BJ (cell line): ENCODE measurements around the gene WDR77. TPM values are rescaled to one million over a fixed set of nuclear protein-coding genes. Genes with fewer than 3 reads are reported as not detected.

Experiments used
- CTCF ChIA-PET: fragments of 350-600 bp; formaldehyde crosslinking; extraction: SDS; loops from one replicate; lab custom pipeline; 2021; ENCODE audit warnings: antibody characterized with exemption, inconsistent platforms; lab: Yijun Ruan, JAX
- POLR2A ChIA-PET: fragments of 300-600 bp; sonication (Branson Sonifier 250); formaldehyde crosslinking; extraction: SDS; loops from one replicate; lab custom pipeline; 2021; ENCODE audit warnings: antibody characterized with exemption; lab: Charles Lee
- DNase-seq: peaks from one replicate; pipeline ENCODE4 v3.0.0-alpha.2; 2011; ENCODE audit warnings: low read depth
- H3K27me3 ChIP-seq: 2 replicates; pipeline ENCODE4 v1.6.0; 2011; ENCODE audit warnings: low read length; ENCODE audit not compliant: control insufficient read depth, insufficient read depth
- H3K36me3 ChIP-seq: 2 replicates; pipeline ENCODE4 v1.5.1; 2011; ENCODE audit warnings: low read length; ENCODE audit not compliant: control insufficient read depth, insufficient read depth
- H3K4me3 ChIP-seq: 2 replicates; pipeline ENCODE4 v1.5.1; 2011; ENCODE audit warnings: low read depth, mild to moderate bottlenecking, control low read depth, low read length
- polyA plus RNA-seq: library from polyadenylated mRNA; depleted of rRNA; stranded (reverse); fragments of >200 nt; gene quantifications from 2 replicates; pipeline ENCODE4 v1.2.3, GENCODE V29; 2011; rRNA removed
- small RNA-seq: library from RNA; depleted of rRNA; stranded (forward); fragments of <200 nt; gene quantifications from one replicate; pipeline ENCODE3, GENCODE V24; 2012; ENCODE audit warnings: low replicate concordance, low read depth; ENCODE audit not compliant: insufficient read length
- TF ChIP-seq, protein P1 (sequence below): IDR thresholded peaks from 2 replicates; pipeline ENCODE4 v1.5.1; 2011; ENCODE audit warnings: low read depth, mild to moderate bottlenecking, control low read depth, inconsistent platforms, low read length, moderate library complexity; ENCODE audit not compliant: insufficient read depth

WDR77 gene
- polyA plus RNA-seq, 1 experiment: 104 TPM

DNA sequence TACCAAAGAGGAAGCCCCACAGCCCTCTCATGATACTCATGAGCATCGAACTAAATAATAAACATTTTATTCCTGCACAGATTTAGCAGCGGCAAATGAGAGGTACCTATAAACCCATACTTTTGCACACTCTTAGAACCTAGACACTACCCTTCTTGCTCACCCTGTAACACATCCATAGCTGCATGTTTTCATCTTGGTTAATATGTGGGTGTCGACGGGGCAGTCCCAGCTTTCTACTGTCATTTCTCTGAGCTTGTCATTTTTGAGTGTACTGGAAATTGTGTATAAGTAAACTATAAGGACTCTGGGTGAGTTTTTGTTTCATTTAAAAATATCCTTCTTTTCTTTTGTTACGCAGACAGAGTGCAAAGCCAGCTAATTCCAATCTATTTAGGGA is 47.0 kb downstream of the WDR77 start:
- Histone ChIP-seq H3K27me3 (0 out of 2 replicates have a peak, but pooled peaks cover 2% of the 10 kb centered on the region), H3K36me3 (no peaks in the 10 kb centered on the region), H3K4me3 (no peak overlapping the region)
- TF ChIP-seq, protein P1, sequence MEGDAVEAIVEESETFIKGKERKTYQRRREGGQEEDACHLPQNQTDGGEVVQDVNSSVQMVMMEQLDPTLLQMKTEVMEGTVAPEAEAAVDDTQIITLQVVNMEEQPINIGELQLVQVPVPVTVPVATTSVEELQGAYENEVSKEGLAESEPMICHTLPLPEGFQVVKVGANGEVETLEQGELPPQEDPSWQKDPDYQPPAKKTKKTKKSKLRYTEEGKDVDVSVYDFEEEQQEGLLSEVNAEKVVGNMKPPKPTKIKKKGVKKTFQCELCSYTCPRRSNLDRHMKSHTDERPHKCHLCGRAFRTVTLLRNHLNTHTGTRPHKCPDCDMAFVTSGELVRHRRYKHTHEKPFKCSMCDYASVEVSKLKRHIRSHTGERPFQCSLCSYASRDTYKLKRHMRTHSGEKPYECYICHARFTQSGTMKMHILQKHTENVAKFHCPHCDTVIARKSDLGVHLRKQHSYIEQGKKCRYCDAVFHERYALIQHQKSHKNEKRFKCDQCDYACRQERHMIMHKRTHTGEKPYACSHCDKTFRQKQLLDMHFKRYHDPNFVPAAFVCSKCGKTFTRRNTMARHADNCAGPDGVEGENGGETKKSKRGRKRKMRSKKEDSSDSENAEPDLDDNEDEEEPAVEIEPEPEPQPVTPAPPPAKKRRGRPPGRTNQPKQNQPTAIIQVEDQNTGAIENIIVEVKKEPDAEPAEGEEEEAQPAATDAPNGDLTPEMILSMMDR: no peak
- POLR2A ChIA-PET: no interaction called here
- no peak for DNase-seq
- CTCF ChIA-PET: interaction anchor here (1.1 to 3.9 kb wide), 7 partner anchors 11 to 372 kb away, joined by 3 to 33 read pairs (median 5); no protein-coding TSS in a partner anchor

DNA sequence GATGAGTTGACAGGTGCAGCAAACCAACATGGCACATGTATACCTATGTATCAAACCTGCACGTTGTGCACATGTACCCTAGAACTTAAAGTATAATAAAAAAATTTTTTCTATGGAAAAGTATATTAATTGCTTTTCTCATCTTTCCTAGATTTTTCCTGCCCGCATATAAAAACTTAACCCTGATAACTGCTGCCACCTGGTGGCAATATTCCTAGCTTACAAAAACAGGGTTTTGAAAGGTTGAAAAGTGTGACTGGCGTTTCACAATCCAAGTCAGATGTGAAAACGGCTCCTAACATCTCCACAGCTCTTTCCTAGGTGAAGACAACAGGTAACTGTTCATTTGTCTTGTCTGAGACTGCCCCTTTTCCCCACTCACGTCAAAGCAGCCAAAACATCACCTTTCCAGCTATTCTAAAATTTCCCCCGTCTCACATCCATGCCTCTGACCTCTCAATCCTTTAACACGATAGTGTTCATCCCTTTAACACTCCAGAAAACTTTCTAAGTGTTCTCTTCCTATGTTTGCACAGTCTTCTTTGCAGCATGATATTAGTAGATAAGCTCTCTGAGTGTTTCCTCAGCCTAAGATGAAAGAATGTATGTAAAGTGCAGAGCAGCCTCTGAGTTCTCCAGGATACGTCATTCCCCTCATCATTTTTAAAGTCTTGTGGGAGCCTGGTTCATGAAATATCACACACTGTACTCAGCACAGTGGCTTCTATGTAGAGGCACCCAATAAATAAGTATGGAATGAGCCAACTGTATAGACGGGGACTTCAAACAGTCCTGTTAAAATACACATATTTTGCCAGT is 49.1 kb downstream of the WDR77 start:
- no peak for DNase-seq
- Histone ChIP-seq H3K4me3 (no peak overlapping the region), H3K36me3 (no peaks in the 10 kb centered on the region), H3K27me3 (0 out of 2 replicates have a peak, but pooled peaks cover 2% of the 10 kb centered on the region)
- ChIA-PET CTCF (interaction anchor here (0.7 to 3.9 kb wide), 23 partner anchors 9 to 370 kb away, joined by 3 to 33 read pairs (median 4); partner anchors contain the start of gene ATP5PB), POLR2A (no interaction called here)
- TF ChIP-seq, protein P1: peak; percentile 68

DNA sequence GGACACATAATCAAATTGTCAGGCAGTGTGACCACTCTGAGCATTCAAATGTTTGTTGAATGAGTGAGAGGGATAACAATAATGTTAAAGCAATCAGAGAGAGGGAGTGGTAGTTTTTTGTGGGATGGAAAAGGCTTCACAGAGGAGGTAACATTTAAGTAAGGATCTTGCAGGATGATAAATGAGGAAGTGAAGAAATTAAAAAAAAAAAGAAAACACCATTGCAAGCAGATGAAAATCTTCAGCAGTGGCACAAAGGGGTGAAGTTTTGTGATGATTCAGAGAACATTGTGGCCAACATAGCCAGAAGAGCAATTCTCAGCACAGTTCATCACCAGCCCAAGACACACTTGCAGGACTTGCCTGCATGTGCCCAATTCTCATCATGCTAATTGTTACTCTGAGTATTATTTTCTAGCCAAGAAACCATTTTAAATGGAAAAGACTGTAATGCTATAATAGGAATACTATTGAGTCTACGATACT is 56.6 kb downstream of the WDR77 start:
- Histone ChIP-seq H3K4me3 (no peak overlapping the region), H3K27me3 (peaks cover 3% of the 10 kb centered on the region; the same call in 1 of the 2 replicates), H3K36me3 (no peaks in the 10 kb centered on the region)
- TF ChIP-seq, protein P1: no peak
- ChIA-PET CTCF (no interaction called here), POLR2A (no interaction called here)
- DNase-seq: no peak

DNA sequence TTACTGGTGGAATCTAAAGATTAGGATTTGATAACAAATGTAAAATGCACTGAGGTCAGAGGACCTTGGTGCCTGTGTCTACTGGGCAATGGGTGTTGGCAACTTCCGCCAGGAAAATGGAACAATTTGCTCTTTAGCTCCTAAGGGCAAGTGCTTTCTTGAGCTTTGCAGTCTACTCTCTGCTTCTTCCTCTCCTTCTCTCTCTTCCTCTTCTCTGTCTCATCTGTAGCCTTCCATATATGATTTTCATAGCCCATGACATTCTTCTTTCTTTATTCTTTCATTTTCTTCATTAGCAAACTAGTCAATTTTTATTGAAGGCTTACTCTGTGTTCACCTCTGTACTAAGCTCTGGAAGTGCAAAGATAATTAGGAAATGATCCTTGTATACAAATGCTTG is 57.0 kb downstream of the WDR77 start:
- no peak for DNase-seq
- Histone ChIP-seq H3K27me3 (peaks cover 3% of the 10 kb centered on the region; the same call in 1 of the 2 replicates), H3K36me3 (no peaks in the 10 kb centered on the region), H3K4me3 (no peak overlapping the region)
- TF ChIP-seq, protein P1: no peak
- ChIA-PET POLR2A (no interaction called here), CTCF (interaction anchor here (0.7 to 3.1 kb wide), 2 partner anchors 8 to 169 kb away, joined by 4 to 12 read pairs; no protein-coding TSS in a partner anchor)

Small RNA genes lying within 50 kb of the gene (small RNA-seq; reads per million reads assigned to genes)
- gene RF00019: not detected
- gene RNU6-792P: not detected

Other genes starting within 250 kb of the WDR77 start
- 3.9 and 4.1 TPM in 2 replicates for gene DENND2D, start 248.6 kb downstream of the WDR77 start, polyA plus RNA-seq
- 0.05 and 0.25 TPM in 2 replicates for gene CHI3L2, start 221.5 kb downstream of the WDR77 start, polyA plus RNA-seq
- not detected in 2 replicates for gene CHIA, start 158.4 kb downstream of the WDR77 start, polyA plus RNA-seq
- 0.83 and 1.0 TPM in 2 replicates for gene OVGP1, start 21.5 kb downstream of the WDR77 start, polyA plus RNA-seq
- 224 and 328 TPM in 2 replicates for gene ATP5PB, start 208 bp upstream of the WDR77 start, polyA plus RNA-seq
- gene C1orf162, start 24.7 kb upstream of the WDR77 start, polyA plus RNA-seq: 0.48 and 0.71 TPM in 2 replicates
- gene ADORA3, start 54.4 kb upstream of the WDR77 start, polyA plus RNA-seq: not detected in 2 replicates
- not detected in 2 replicates for gene TMIGD3, start 54.4 kb upstream of the WDR77 start, polyA plus RNA-seq
- 20.5 and 50.9 TPM in 2 replicates for gene RAP1A, start 170.5 kb upstream of the WDR77 start, polyA plus RNA-seq